ENCODE measurements around the gene ALG9. TPM values are rescaled to one million over a fixed set of nuclear protein-coding genes. Genes with fewer than 3 reads are reported as not detected.

The ALG9 gene
- total RNA-seq, 2 experiments from 2014 or later = 32.0 to 36.6 TPM

DNA sequence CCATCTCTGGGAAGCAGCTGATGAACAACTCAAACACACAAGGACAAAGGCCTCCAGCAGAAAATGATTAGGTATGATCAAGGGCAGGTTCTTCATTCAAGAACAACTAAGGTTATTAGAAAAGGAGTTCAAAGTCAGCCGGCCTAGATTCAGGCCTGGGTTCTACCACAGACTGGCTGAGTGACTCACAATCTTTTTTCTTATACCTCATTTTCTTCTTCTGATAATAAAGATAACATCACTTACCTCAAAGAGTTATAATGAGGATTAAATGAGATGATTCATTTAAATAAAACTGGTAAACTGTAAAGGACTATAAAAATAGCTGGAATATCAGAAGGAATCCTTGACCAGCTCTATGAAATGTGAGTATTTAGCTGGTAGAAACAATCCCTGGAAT, 55.9 kb downstream of the ALG9 start:
- ChIA-PET CTCF (interaction anchor here (1.0 to 1.3 kb wide), 2 partner anchors 11 to 39 kb away, joined by 3 read pairs; no protein-coding TSS in a partner anchor), POLR2A (no interaction called here)
- Mint-ChIP-seq H3K36me3 (ENCODE audit: low read depth) (peaks cover 17% of the 10 kb centered on the region), H3K9me3 (no peaks in the 10 kb centered on the region), H3K27ac (no peak overlapping the region), H3K4me3 (no peak overlapping the region), H3K4me1 (ENCODE audit: low read depth) (peaks cover 2% of the 10 kb centered on the region), H3K27me3 (no peaks in the 10 kb centered on the region)
- TF ChIP-seq, protein P1, sequence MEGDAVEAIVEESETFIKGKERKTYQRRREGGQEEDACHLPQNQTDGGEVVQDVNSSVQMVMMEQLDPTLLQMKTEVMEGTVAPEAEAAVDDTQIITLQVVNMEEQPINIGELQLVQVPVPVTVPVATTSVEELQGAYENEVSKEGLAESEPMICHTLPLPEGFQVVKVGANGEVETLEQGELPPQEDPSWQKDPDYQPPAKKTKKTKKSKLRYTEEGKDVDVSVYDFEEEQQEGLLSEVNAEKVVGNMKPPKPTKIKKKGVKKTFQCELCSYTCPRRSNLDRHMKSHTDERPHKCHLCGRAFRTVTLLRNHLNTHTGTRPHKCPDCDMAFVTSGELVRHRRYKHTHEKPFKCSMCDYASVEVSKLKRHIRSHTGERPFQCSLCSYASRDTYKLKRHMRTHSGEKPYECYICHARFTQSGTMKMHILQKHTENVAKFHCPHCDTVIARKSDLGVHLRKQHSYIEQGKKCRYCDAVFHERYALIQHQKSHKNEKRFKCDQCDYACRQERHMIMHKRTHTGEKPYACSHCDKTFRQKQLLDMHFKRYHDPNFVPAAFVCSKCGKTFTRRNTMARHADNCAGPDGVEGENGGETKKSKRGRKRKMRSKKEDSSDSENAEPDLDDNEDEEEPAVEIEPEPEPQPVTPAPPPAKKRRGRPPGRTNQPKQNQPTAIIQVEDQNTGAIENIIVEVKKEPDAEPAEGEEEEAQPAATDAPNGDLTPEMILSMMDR (IDR thresholded peaks at IDR 0.05) = no peak
- DNase-seq (no peak), ATAC-seq (no peak)
- intact Hi-C loops (cut with micrococcal nuclease) = no loop called here

DNA sequence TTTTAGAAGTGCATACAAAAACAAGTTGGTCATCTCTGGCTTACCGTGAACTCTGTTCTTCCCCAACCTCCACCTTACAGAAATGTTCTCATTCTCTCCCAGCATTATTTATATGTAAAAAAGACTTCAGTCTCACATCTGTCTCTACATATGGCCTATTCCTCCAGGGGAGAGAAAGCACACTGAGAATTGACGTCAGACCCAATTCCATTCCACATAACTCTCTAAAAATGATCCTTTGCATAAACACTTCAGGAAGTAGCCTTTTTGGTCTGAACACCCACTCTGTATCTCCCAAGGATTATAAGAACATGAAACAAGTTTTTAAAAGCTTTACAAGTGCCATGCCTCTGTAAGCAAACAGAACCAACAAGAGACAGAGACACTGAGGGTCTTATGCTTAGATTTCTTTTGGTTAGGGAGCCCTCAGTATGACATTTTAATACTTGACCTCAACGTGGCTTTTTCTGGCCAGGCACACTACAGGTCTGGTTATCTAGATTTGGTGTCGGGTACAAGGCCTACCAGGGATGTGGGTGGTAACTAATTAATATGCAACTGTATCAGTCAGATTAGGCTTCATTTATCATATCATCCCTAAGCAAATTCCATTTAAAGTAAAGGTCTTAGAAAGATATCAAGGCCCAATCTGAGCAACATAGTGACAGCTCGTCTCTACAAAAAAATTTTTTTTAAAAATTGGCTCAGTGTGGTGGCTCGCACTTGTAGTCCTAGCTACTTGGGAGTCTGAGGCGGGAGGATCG, 56.6 kb downstream of the ALG9 start:
- ChIA-PET CTCF (interaction anchor here (1.3 kb wide), 1 partner anchor 12 kb away, joined by 3 read pairs; no protein-coding TSS in a partner anchor), POLR2A (no interaction called here)
- Mint-ChIP-seq H3K9me3 (no peaks in the 10 kb centered on the region), H3K27ac (no peak overlapping the region), H3K36me3 (ENCODE audit: low read depth) (peaks cover 17% of the 10 kb centered on the region), H3K4me3 (no peak overlapping the region), H3K27me3 (no peaks in the 10 kb centered on the region), H3K4me1 (ENCODE audit: low read depth) (peaks cover 2% of the 10 kb centered on the region)
- DNase-seq (no peak), ATAC-seq (no peak)
- TF ChIP-seq, protein P1 (IDR thresholded peaks at IDR 0.05) = no peak
- intact Hi-C loops (cut with micrococcal nuclease) = no loop called here

DNA sequence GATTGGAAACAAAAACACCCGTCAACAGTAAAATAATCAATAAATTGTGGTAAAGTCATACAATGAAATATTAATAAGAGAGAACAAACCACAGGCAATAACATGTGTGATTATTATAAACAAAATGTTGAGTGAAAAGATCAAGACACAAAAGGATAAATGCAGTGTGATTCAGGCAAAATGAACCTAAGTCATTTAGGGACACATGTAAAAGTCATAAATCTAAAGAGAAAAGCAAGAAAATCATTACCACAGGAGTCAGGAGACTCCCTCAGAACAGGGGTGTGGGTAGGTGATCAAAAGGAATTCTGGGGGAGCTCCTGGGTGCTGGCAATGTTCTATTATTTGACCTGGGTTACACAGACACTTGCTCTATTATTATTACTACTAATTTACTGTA, 57.3 kb downstream of the ALG9 start:
- H3K27ac Mint-ChIP-seq = no peak overlapping the region
- no peaks in the 10 kb centered on the region for H3K27me3 Mint-ChIP-seq
- DNase-seq (no peak), ATAC-seq (no peak)
- peaks cover 17% of the 10 kb centered on the region for H3K36me3 Mint-ChIP-seq (ENCODE audit: low read depth)
- TF ChIP-seq, protein P1 (IDR thresholded peaks at IDR 0.05) = no peak
- H3K4me1 Mint-ChIP-seq (ENCODE audit: low read depth) = peaks cover 2% of the 10 kb centered on the region
- H3K9me3 Mint-ChIP-seq = no peaks in the 10 kb centered on the region
- ChIA-PET CTCF (no interaction called here), POLR2A (no interaction called here)
- H3K4me3 Mint-ChIP-seq = no peak overlapping the region
- intact Hi-C loops (cut with micrococcal nuclease) = no loop called here

DNA sequence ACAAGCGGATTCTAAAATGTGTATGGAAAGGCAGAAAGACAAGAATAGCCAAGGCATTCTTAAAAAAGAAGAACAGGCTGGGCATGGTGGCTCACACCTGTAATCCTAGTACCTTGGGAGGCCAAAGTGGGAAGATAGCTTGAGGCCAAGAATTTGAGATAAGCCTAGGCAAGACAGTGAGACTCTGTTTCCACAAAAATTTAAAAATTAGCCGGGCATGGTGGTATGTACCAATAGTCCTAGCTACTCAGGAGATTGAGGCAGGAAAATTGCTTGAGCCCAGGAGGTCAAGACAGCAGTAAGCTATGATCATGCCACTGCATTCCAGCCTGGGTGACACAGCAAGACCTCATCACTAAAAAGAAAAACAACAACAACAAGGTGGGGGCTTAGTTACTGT, 59.2 kb downstream of the ALG9 start:
- H3K4me3 Mint-ChIP-seq = no peak overlapping the region
- no peak for ATAC-seq
- H3K9me3 Mint-ChIP-seq = no peaks in the 10 kb centered on the region
- no peak for DNase-seq
- intact Hi-C loops (cut with micrococcal nuclease) = no loop called here
- H3K27me3 Mint-ChIP-seq = no peaks in the 10 kb centered on the region
- H3K4me1 Mint-ChIP-seq (ENCODE audit: low read depth) = peaks cover 2% of the 10 kb centered on the region
- peaks cover 26% of the 10 kb centered on the region for H3K36me3 Mint-ChIP-seq (ENCODE audit: low read depth)
- POLR2A ChIA-PET = interaction anchor here (0.6 kb wide), 1 partner anchor 20 kb away, joined by 3 read pairs; no protein-coding TSS in a partner anchor
- TF ChIP-seq, protein P1 (IDR thresholded peaks at IDR 0.05) = no peak
- CTCF ChIA-PET = interaction anchor here (1.1 kb wide), 1 partner anchor 225 kb away, joined by 3 read pairs; no protein-coding TSS in a partner anchor
- H3K27ac Mint-ChIP-seq = no peak overlapping the region

DNA sequence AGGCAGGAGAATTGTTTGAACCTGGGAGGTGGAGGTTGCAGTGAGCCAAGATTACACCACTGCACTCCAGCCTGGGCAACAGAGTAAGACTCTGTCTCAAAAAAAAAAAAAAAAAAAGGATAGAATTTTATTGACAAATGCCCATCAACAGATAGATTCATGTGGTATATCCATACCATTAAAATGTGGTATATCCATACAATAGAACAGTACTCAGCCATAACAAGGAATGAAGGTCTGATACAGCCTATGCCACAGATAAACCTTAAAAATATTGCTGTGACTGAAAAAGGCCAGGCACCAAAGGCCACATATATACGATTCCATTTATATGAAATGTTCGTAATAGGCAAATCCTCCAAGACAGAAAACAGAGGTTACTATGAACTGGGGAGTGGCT, 59.9 kb downstream of the ALG9 start:
- H3K9me3 Mint-ChIP-seq = no peaks in the 10 kb centered on the region
- DNase-seq = no peak
- no peak overlapping the region for H3K4me3 Mint-ChIP-seq
- H3K27ac Mint-ChIP-seq = no peak overlapping the region
- peaks cover 24% of the 10 kb centered on the region for H3K36me3 Mint-ChIP-seq (ENCODE audit: low read depth)
- H3K4me1 Mint-ChIP-seq (ENCODE audit: low read depth) = peaks cover 2% of the 10 kb centered on the region
- TF ChIP-seq, protein P1 (IDR thresholded peaks at IDR 0.05) = no peak
- no peak for ATAC-seq
- intact Hi-C loops (cut with micrococcal nuclease) = no loop called here
- POLR2A ChIA-PET = no interaction called here
- H3K27me3 Mint-ChIP-seq = no peaks in the 10 kb centered on the region
- CTCF ChIA-PET = interaction anchor here (1.1 kb wide), 1 partner anchor 224 kb away, joined by 3 read pairs; no protein-coding TSS in a partner anchor

Data from activated CD8-positive, alpha-beta T cell treated with anti-CD3 and anti-CD28 coated beads for 36 hours (primary cell).